WTC11 (cell line): ENCODE measurements around the gene IFNGR1.

Experiments used
- ATF3 ChIP-seq: sonication (generic); formaldehyde crosslinking; conservative IDR thresholded peaks from 2 replicates; pipeline ENCODE4 v1.8.1; 2022; ENCODE audit warnings: mild to moderate bottlenecking, missing genetic modification reagents
- CBFB ChIP-seq: sonication (generic); formaldehyde crosslinking; IDR thresholded peaks from 2 replicates; pipeline ENCODE4 v1.8.1; 2022; ENCODE audit warnings: mild to moderate bottlenecking, low read depth, missing genetic modification reagents
- CTCF ChIP-seq: fragments of 200-600 bp; IDR thresholded peaks from 2 replicates; pipeline ENCODE4 v1.8.0; 2022; ENCODE audit warnings: antibody characterized with exemption
- ERG ChIP-seq: fragments of 250-450 bp; sonication (Bioruptor Pico); IDR thresholded peaks from 2 replicates; pipeline ENCODE4 v1.8.0; 2021; ENCODE audit warnings: mild to moderate bottlenecking
- JUN ChIP-seq: sonication (generic); formaldehyde crosslinking; IDR thresholded peaks from 2 replicates; pipeline ENCODE4 v1.8.0; 2023; ENCODE audit warnings: mild to moderate bottlenecking, missing genetic modification reagents
- NFE2L1 ChIP-seq: sonication (generic); formaldehyde crosslinking; IDR thresholded peaks from 2 replicates; pipeline ENCODE4 v1.8.1; 2023; ENCODE audit warnings: missing genetic modification reagents
- NFYB ChIP-seq: sonication (generic); formaldehyde crosslinking; conservative IDR thresholded peaks from 2 replicates; pipeline ENCODE4 v1.8.0; 2022; ENCODE audit warnings: low read depth, missing genetic modification reagents
- NR3C1 ChIP-seq: sonication (generic); formaldehyde crosslinking; conservative IDR thresholded peaks from 2 replicates; pipeline ENCODE4 v1.8.1; 2023; ENCODE audit warnings: low read depth, mild to moderate bottlenecking, missing genetic modification reagents
- SP1 ChIP-seq: sonication (generic); formaldehyde crosslinking; conservative IDR thresholded peaks from 2 replicates; pipeline ENCODE4 v1.8.1; 2022; ENCODE audit warnings: missing genetic modification reagents
- ZNF512 ChIP-seq: sonication (generic); formaldehyde crosslinking; IDR thresholded peaks from 2 replicates; pipeline ENCODE4 v1.8.1; 2022; ENCODE audit warnings: missing genetic modification reagents, borderline replicate concordance

GRCh38 chr6:137247724-137248123, 28.5 kb upstream of the IFNGR1 start:
- TF ChIP-seq CTCF = no peak
- TF ChIP-seq JUN (CRISPR knock-in tag) = no peak
- TF ChIP-seq ZNF512 (CRISPR knock-in tag) = no peak
- no peak for TF ChIP-seq SP1 (CRISPR knock-in tag)
- no peak for TF ChIP-seq NFYB (CRISPR knock-in tag)
- TF ChIP-seq ERG (CRISPR knock-in tag) = no peak
- TF ChIP-seq NR3C1 = no peak
- TF ChIP-seq NFE2L1 (CRISPR knock-in tag) = no peak
- TF ChIP-seq CBFB (CRISPR knock-in tag) = no peak
- no peak for TF ChIP-seq ATF3 (CRISPR knock-in tag)
